Stimulated activated CD4-positive, alpha-beta T cell treated with anti-CD3 and anti-CD28 coated beads, Interleukin-12 subunit alpha, Interleukin-12 subunit beta, amount 100 ng/mL, for 24 hours (primary cell): ENCODE data around the gene SPRY2.

ENCODE experiments used
- DNase-seq, 2 experiments: peaks; one replicate each; pipeline ENCODE4 v3.0.0-alpha.2; 2020; ENCODE audit warnings: low read depth in 2 of 2

SPRY2 gene

GRCh38 chr13:80313668-80314256 is 27.2 kb downstream of the SPRY2 start:
- DNase-seq, result no peak

GRCh38 chr13:80312967-80313366 is 28.0 kb downstream of the SPRY2 start:
- no peak for DNase-seq

GRCh38 chr13:80312012-80312704 is 28.8 kb downstream of the SPRY2 start:
- no peak for DNase-seq

- DNase-seq, result no peak
Observed at GRCh38 chr13:80309926-80310325, 31.0 kb downstream of the SPRY2 start.

GRCh38 chr13:80307401-80307987 is 33.4 kb downstream of the SPRY2 start:
- no peak for DNase-seq

GRCh38 chr13:80306337-80306972 is 34.5 kb downstream of the SPRY2 start:
- DNase-seq, result no peak

- no peak for DNase-seq
Observed at GRCh38 chr13:80305737-80306136, 35.2 kb downstream of the SPRY2 start.

GRCh38 chr13:80303225-80303811 is 37.6 kb downstream of the SPRY2 start:
- DNase-seq, result no peak

GRCh38 chr13:80299046-80299445 is 41.9 kb downstream of the SPRY2 start:
- DNase-seq, result no peak

GRCh38 chr13:80297503-80297902 is 43.4 kb downstream of the SPRY2 start:
- DNase-seq, result no peak

GRCh38 chr13:80297094-80297493 is 43.8 kb downstream of the SPRY2 start:
- DNase-seq, result no peak

GRCh38 chr13:80296638-80297037 is 44.3 kb downstream of the SPRY2 start:
- no peak for DNase-seq

GRCh38 chr13:80290591-80290990 is 50.3 kb downstream of the SPRY2 start:
- DNase-seq, result no peak
